Prostate gland (tissue), 2 donors: ENCODE data around the gene SNX33. TPM values are rescaled to one million over a fixed set of nuclear protein-coding genes. Genes with fewer than 3 reads are reported as not detected.
"Not testable (repeated sequence)": the region's sequence is repeated elsewhere in the genome, so short reads cannot be mapped to it uniquely, and the experiment has no call there.

ENCODE experiments used
- DNase-seq: peaks from one replicate; pipeline ENCODE4 v3.0.0-alpha.2; 2019; ENCODE audit warnings: low spot score
- H3K27ac ChIP-seq, 2 donors: fragments of 200-600 bp; sonication (generic); 2 replicates each; pipeline ENCODE4 v1.5.1; 2017 to 2019
- H3K27me3 ChIP-seq: fragments of 200-600 bp; sonication (generic); replicated peaks from 2 replicates; pipeline ENCODE4 v1.5.1; 2019; ENCODE audit not compliant: insufficient read depth
- H3K36me3 ChIP-seq, 2 donors: fragments of 200-600 bp; sonication (generic); 1 replicate in 1 of 2; 2 replicates in 1 of 2; pipeline versions ENCODE4 v1.5.1 to v1.8.1; 2017 to 2019
- H3K4me1 ChIP-seq: fragments of 200-600 bp; sonication (generic); replicated peaks from 2 replicates; pipeline ENCODE4 v1.5.1; 2019
- H3K4me3 ChIP-seq, 2 donors: fragments of 200-600 bp; sonication (generic); 2 replicates each; pipeline ENCODE4 v1.5.1; 2017 to 2019
- H3K9me3 ChIP-seq: fragments of 200-600 bp; sonication (generic); 2 replicates; pipeline ENCODE4 v1.5.1; 2017
- POLR2A ChIP-seq: fragments of 450-650 bp; IDR thresholded peaks from one replicate; pipeline ENCODE4 v1.6.1; 2016; ENCODE audit warnings: antibody characterized with exemption, mild to moderate bottlenecking
- POLR2AphosphoS5 ChIP-seq: sonication (generic); formaldehyde crosslinking; IDR thresholded peaks from one replicate; pipeline ENCODE4 v1.6.1; 2017; ENCODE audit warnings: antibody characterized with exemption
- WGBS: methylation state at CpG from one replicate; pipeline ENCODE4 v1.1.5; 2018; 5-methylcytosine and 5-hydroxymethylcytosine counted together
- intact Hi-C: fragments of 100-400 bp; cut with DNase I; formaldehyde crosslinking; loops from one replicate; pipeline ENCODE4 v1.14.2; 2022
- total RNA-seq, 2 donors: library from RNA; depleted of rRNA; stranded (reverse); fragments of >200 nt; gene quantifications; one replicate each; pipeline ENCODE4 v1.1.0, GENCODE V29; 2016
- TF ChIP-seq, protein P1 (sequence below), 4 experiments: fragments of 200-600 bp in 2 of 4; fragments of 450-650 bp in 2 of 4; sonication (generic) in 2 of 4; IDR thresholded peaks; 1 replicate in 3 of 4; 2 replicates in 1 of 4; pipeline ENCODE4 v1.5.1; 2016 to 2019; ENCODE audit warnings: antibody characterized with exemption in 4 of 4, mild to moderate bottlenecking in 2 of 4, moderate library complexity in 2 of 4

Gene SNX33
- total RNA-seq, 2 donors from 2014 or later = 23.6 to 25.6 TPM

GRCh38 chr15:75677465-75678323 lies 30.0 kb downstream of the SNX33 start:
- intact Hi-C loops = no loop called here

DNA sequence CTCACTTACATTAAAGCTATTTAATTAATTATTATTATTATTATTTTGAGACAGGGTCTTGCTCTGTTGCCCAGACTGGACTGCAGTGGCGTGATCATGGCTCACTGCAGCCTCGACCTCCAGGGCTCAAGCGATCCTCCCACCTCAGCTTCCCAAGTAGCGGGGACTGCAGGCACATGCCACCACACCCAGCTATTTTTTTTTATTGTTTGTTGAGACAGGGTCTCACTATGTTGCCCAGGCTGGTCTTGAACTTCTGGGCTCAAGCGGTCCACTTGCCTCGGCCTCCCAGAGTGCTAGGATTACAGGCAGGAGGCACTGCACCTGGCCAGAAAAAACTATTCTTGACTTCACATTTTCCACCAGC lies 30.6 kb downstream of the SNX33 start:
- DNase-seq, H3K36me3 ChIP-seq, H3K4me3 ChIP-seq, H3K4me1 ChIP-seq, intact Hi-C loops, H3K27me3 ChIP-seq, H3K27ac ChIP-seq, H3K9me3 ChIP-seq: not testable (repeated sequence)
- WGBS = 91% methylated on average over 6 of the region's 6 CpGs

More at GRCh38 chr15:75677465-75678323, 30.0 kb downstream of the SNX33 start:
- TF ChIP-seq, protein P1, sequence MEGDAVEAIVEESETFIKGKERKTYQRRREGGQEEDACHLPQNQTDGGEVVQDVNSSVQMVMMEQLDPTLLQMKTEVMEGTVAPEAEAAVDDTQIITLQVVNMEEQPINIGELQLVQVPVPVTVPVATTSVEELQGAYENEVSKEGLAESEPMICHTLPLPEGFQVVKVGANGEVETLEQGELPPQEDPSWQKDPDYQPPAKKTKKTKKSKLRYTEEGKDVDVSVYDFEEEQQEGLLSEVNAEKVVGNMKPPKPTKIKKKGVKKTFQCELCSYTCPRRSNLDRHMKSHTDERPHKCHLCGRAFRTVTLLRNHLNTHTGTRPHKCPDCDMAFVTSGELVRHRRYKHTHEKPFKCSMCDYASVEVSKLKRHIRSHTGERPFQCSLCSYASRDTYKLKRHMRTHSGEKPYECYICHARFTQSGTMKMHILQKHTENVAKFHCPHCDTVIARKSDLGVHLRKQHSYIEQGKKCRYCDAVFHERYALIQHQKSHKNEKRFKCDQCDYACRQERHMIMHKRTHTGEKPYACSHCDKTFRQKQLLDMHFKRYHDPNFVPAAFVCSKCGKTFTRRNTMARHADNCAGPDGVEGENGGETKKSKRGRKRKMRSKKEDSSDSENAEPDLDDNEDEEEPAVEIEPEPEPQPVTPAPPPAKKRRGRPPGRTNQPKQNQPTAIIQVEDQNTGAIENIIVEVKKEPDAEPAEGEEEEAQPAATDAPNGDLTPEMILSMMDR (IDR thresholded peaks at IDR 0.05) = no peak
- no peak for TF ChIP-seq POLR2AphosphoS5
- no peak for TF ChIP-seq POLR2A
- Histone ChIP-seq H3K27ac (no peak overlapping the region), H3K36me3 (no peaks in the 10 kb centered on the region), H3K27me3 (no peaks in the 10 kb centered on the region), H3K4me1 (peaks cover 6% of the 10 kb centered on the region), H3K9me3 (no peaks in the 10 kb centered on the region), H3K4me3 (no peak overlapping the region)
- DNase-seq = no peak
- 94% methylated on average over 16 of the region's 16 CpGs for WGBS

- DNase-seq = no peak
- no peaks in the 10 kb centered on the region for H3K36me3 ChIP-seq
- H3K27ac ChIP-seq = no peak overlapping the region
- no peaks in the 10 kb centered on the region for H3K9me3 ChIP-seq
- H3K4me1 ChIP-seq = no peaks in the 10 kb centered on the region
- TF ChIP-seq POLR2AphosphoS5 = no peak
- WGBS = 70% methylated on average over 11 of the region's 11 CpGs
- H3K4me3 ChIP-seq = no peak overlapping the region
- intact Hi-C loops = no loop called here
- no peaks in the 10 kb centered on the region for H3K27me3 ChIP-seq
Measured at GRCh38 chr15:75680007-75680789, 32.5 kb downstream of the SNX33 start.

DNA sequence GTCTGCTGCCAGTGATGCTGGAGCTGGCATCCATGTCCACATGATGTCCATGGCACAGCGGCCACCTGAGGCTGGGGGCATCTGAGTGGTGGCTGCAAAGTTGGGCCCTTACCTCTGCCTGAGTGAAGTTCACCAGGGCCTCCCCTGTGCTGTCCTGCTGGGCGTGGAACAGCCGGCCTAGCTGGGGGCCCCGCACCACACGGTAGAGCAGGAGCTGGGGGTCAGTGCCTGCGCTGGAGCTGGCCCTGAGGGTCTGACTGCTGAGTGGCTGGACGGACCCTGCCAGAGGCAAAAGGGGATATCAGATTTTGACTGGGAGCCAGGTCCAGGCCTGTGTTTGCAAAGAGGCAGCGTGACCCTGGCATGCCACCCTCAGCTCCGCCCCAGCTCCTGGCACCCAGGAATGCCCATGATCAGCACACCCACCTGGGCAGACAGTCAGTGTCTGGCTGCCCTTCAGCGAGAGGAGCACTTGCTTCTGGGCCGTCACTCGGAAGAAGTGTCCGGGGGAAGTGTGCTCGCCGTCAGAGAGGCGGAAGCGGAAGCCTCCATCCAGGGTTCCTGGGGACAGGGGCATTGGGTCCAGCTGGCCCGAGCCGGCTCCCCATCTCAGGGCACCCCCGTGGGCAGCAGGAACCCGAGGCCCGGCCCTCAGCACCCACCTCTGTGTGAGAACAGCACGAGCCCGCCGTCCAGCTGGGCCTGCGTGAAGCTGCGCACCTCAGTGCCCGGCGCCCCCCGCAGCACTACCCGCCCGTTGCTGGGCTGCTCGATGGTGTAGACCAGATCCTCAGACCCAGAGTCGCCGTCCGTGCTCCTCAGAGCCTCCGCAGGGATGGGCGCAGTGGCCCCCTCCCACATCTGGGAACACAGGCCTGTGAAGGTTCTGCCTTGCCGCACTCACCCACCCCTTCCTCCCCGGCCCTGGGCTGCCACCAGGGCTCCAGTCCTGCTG lies 34.7 kb downstream of the SNX33 start:
- H3K36me3 ChIP-seq = no peaks in the 10 kb centered on the region
- intact Hi-C loops = no loop called here
- no peaks in the 10 kb centered on the region for H3K9me3 ChIP-seq
- 84% methylated on average over 32 of the region's 40 CpGs for WGBS
- H3K4me1 ChIP-seq = no peaks in the 10 kb centered on the region
- TF ChIP-seq POLR2AphosphoS5 = no peak
- no peak for TF ChIP-seq POLR2A
- TF ChIP-seq, protein P1 (IDR thresholded peaks at IDR 0.05) = no peak
- no peak overlapping the region for H3K27ac ChIP-seq
- no peak overlapping the region for H3K4me3 ChIP-seq
- DNase-seq = no peak
- H3K27me3 ChIP-seq = no peaks in the 10 kb centered on the region

DNA sequence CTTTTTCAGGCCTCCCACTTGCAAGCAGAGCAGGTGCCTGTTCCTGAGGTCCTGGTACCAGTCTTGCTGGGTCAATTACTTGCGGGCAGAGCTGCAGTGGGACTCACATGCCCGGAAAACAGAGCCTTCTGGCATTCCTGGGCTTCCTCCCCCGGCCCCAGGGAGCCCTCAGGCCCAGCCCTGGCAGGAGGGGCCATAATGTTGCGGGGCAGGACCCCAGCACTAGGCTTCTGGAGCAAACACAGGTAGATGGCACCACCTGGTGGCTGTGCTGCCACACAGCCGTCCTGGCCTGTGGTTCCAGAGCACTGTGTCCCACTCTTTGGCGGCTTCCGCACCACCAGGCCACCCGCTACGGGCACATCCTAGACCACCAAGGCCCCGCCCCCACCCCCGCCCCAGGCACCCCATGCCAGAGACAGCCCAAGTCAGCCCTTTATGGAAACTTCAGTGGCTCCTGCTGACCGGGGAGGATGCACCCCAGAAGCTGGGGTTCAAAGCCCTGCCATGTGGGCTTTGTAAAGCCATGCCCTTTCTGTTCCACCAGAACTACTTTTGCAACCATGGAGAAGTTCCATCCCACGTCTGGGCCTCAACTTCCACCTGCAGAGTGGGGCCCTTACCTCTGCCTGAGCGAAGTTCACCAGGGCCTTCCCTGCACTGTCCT lies 36.1 kb downstream of the SNX33 start:
- H3K4me3 ChIP-seq, H3K27me3 ChIP-seq, intact Hi-C loops, H3K36me3 ChIP-seq, H3K9me3 ChIP-seq, H3K4me1 ChIP-seq, H3K27ac ChIP-seq: not testable (repeated sequence)
- TF ChIP-seq, protein P1 (IDR thresholded peaks at IDR 0.05) = peak; percentile 63 to 85 (median 78)
- DNase-seq = peak; percentile 51
- WGBS = 28% methylated on average over 8 of the region's 14 CpGs
